ENCODE data around the gene PAEP.

DNA sequence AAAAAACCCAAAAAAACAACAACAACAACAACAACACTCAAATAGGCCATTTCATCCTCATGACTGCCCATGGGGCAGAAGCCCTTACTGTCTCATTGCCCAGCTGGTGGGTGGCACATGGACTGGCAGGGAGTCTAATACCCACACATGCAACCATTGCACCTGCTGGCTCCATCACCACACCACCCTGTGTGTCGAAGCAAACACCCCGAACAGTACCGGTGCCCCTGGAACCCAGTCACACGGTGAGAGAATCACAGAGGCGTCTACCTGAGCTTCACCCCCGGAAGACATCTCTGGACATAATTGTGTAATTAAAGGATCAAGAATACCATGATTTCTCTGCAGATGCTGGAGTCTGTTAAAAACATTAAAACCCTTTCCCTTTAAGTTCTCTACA, 6.5 kb downstream of the PAEP start:
- TF ChIP-seq, protein P1, sequence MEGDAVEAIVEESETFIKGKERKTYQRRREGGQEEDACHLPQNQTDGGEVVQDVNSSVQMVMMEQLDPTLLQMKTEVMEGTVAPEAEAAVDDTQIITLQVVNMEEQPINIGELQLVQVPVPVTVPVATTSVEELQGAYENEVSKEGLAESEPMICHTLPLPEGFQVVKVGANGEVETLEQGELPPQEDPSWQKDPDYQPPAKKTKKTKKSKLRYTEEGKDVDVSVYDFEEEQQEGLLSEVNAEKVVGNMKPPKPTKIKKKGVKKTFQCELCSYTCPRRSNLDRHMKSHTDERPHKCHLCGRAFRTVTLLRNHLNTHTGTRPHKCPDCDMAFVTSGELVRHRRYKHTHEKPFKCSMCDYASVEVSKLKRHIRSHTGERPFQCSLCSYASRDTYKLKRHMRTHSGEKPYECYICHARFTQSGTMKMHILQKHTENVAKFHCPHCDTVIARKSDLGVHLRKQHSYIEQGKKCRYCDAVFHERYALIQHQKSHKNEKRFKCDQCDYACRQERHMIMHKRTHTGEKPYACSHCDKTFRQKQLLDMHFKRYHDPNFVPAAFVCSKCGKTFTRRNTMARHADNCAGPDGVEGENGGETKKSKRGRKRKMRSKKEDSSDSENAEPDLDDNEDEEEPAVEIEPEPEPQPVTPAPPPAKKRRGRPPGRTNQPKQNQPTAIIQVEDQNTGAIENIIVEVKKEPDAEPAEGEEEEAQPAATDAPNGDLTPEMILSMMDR (IDR thresholded peaks at IDR 0.05; ENCODE audit: insufficient read depth, low read length, poor library complexity, severe bottlenecking), result no peak
- TF ChIP-seq EZH2phosphoT487 (conservative IDR thresholded peaks at IDR 0.05; ENCODE audit: low read length), result no peak

Data from SU-DHL-6 (cell line).